Measurements from ENCODE around the gene NCKAP5L. TPM values are rescaled to one million over a fixed set of nuclear protein-coding genes. Genes with fewer than 3 reads are reported as not detected.
A peak's percentile ranks its signal among the peaks of the same experiment; 100 is the strongest.

Gene NCKAP5L
- total and polyA plus RNA-seq, 9 of the 15 experiments (the other 6 are each of a cell fraction or from before 2014, with no cell fraction given) = 0.01 to 14.4 (median 3.7) TPM

DNA sequence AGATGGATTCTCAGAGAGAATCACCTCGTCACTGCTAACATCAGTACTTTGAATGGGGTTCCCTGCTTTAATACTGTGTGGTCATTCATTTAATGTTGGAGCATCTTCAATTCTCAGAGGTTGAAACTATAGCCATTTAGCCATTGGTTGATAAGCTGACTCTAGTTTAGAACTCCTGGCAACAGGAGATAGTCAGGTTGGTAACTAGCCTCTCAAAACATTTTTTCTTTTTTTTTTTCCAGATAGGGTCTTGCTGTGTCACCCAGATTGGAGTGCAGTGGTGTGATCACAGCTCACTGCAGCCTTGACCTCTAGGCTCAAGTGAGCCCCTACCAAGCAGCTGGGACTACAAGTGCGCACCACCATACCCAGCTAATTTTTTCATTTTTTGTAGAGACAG lies 3.5 kb upstream of the NCKAP5L start (continued):
- TF ChIP-seq SRF (CRISPR knock-in tag; IDR thresholded peaks at IDR 0.05) = no peak
- TF ChIP-seq, protein P1, sequence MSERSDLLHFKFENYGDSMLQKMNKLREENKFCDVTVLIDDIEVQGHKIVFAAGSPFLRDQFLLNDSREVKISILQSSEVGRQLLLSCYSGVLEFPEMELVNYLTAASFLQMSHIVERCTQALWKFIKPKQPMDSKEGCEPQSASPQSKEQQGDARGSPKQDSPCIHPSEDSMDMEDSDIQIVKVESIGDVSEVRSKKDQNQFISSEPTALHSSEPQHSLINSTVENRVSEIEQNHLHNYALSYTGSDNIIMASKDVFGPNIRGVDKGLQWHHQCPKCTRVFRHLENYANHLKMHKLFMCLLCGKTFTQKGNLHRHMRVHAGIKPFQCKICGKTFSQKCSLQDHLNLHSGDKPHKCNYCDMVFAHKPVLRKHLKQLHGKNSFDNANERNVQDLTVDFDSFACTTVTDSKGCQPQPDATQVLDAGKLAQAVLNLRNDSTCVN (CRISPR knock-in tag; IDR thresholded peaks at IDR 0.05) = no peak
- TF ChIP-seq ZC3H11A (IDR thresholded peaks at IDR 0.05; ENCODE audit: low read depth, low read length) = no peak
- TF ChIP-seq, protein P2, sequence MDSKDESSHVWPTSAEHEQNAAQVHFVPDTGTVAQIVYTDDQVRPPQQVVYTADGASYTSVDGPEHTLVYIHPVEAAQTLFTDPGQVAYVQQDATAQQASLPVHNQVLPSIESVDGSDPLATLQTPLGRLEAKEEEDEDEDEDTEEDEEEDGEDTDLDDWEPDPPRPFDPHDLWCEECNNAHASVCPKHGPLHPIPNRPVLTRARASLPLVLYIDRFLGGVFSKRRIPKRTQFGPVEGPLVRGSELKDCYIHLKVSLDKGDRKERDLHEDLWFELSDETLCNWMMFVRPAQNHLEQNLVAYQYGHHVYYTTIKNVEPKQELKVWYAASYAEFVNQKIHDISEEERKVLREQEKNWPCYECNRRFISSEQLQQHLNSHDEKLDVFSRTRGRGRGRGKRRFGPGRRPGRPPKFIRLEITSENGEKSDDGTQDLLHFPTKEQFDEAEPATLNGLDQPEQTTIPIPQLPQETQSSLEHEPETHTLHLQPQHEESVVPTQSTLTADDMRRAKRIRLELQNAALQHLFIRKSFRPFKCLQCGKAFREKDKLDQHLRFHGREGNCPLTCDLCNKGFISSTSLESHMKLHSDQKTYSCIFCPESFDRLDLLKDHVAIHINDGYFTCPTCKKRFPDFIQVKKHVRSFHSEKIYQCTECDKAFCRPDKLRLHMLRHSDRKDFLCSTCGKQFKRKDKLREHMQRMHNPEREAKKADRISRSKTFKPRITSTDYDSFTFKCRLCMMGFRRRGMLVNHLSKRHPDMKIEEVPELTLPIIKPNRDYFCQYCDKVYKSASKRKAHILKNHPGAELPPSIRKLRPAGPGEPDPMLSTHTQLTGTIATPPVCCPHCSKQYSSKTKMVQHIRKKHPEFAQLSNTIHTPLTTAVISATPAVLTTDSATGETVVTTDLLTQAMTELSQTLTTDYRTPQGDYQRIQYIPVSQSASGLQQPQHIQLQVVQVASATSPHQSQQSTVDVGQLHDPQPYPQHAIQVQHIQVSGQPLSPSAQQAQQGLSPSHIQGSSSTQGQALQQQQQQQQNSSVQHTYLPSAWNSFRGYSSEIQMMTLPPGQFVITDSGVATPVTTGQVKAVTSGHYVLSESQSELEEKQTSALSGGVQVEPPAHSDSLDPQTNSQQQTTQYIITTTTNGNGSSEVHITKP (IDR thresholded peaks at IDR 0.05; ENCODE audit: partially characterized antibody) = no peak
- TF ChIP-seq ZNF232 (CRISPR knock-in tag; IDR thresholded peaks at IDR 0.05) = no peak
- TF ChIP-seq NEUROD1 (IDR thresholded peaks at IDR 0.05; ENCODE audit: borderline replicate concordance, low read depth, low read length, partially characterized antibody) = no peak
- no peak for TF ChIP-seq RFX7 (CRISPR knock-in tag; IDR thresholded peaks at IDR 0.05)
- no peak for TF ChIP-seq PHB2 (IDR thresholded peaks at IDR 0.05; ENCODE audit: low read depth)
- TF ChIP-seq, protein P3, sequence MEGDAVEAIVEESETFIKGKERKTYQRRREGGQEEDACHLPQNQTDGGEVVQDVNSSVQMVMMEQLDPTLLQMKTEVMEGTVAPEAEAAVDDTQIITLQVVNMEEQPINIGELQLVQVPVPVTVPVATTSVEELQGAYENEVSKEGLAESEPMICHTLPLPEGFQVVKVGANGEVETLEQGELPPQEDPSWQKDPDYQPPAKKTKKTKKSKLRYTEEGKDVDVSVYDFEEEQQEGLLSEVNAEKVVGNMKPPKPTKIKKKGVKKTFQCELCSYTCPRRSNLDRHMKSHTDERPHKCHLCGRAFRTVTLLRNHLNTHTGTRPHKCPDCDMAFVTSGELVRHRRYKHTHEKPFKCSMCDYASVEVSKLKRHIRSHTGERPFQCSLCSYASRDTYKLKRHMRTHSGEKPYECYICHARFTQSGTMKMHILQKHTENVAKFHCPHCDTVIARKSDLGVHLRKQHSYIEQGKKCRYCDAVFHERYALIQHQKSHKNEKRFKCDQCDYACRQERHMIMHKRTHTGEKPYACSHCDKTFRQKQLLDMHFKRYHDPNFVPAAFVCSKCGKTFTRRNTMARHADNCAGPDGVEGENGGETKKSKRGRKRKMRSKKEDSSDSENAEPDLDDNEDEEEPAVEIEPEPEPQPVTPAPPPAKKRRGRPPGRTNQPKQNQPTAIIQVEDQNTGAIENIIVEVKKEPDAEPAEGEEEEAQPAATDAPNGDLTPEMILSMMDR (IDR thresholded peaks at IDR 0.05 in 2 of 3, conservative IDR thresholded peaks at IDR 0.05 in 1 of 3; ENCODE audit: insufficient read depth in 2 of 3, low read depth in 1 of 3, low read length in 3 of 3) = no peak
- no peak for TF ChIP-seq NFE2L1 (tag; IDR thresholded peaks at IDR 0.05; ENCODE audit: borderline replicate concordance, low read depth)
- TF ChIP-seq, protein P4, sequence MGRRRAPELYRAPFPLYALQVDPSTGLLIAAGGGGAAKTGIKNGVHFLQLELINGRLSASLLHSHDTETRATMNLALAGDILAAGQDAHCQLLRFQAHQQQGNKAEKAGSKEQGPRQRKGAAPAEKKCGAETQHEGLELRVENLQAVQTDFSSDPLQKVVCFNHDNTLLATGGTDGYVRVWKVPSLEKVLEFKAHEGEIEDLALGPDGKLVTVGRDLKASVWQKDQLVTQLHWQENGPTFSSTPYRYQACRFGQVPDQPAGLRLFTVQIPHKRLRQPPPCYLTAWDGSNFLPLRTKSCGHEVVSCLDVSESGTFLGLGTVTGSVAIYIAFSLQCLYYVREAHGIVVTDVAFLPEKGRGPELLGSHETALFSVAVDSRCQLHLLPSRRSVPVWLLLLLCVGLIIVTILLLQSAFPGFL (CRISPR knock-in tag; IDR thresholded peaks at IDR 0.05) = peak; percentile 72; the same call in 1 of the 2 replicates
- TF ChIP-seq, protein P5, sequence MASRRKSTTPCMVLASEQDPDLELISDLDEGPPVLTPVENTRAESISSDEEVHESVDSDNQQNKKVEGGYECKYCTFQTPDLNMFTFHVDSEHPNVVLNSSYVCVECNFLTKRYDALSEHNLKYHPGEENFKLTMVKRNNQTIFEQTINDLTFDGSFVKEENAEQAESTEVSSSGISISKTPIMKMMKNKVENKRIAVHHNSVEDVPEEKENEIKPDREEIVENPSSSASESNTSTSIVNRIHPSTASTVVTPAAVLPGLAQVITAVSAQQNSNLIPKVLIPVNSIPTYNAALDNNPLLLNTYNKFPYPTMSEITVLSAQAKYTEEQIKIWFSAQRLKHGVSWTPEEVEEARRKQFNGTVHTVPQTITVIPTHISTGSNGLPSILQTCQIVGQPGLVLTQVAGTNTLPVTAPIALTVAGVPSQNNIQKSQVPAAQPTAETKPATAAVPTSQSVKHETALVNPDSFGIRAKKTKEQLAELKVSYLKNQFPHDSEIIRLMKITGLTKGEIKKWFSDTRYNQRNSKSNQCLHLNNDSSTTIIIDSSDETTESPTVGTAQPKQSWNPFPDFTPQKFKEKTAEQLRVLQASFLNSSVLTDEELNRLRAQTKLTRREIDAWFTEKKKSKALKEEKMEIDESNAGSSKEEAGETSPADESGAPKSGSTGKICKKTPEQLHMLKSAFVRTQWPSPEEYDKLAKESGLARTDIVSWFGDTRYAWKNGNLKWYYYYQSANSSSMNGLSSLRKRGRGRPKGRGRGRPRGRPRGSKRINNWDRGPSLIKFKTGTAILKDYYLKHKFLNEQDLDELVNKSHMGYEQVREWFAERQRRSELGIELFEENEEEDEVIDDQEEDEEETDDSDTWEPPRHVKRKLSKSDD (conservative IDR thresholded peaks at IDR 0.05; ENCODE audit: low read length) = no peak
- TF ChIP-seq RHOXF2B (CRISPR knock-in tag; conservative IDR thresholded peaks at IDR 0.05) = no peak
- no peak for TF ChIP-seq HNRNPH1 (optimal IDR thresholded peaks at IDR 0.05; ENCODE audit: low read depth, low read length)
- TF ChIP-seq, protein P6, sequence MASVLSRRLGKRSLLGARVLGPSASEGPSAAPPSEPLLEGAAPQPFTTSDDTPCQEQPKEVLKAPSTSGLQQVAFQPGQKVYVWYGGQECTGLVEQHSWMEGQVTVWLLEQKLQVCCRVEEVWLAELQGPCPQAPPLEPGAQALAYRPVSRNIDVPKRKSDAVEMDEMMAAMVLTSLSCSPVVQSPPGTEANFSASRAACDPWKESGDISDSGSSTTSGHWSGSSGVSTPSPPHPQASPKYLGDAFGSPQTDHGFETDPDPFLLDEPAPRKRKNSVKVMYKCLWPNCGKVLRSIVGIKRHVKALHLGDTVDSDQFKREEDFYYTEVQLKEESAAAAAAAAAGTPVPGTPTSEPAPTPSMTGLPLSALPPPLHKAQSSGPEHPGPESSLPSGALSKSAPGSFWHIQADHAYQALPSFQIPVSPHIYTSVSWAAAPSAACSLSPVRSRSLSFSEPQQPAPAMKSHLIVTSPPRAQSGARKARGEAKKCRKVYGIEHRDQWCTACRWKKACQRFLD (CRISPR knock-in tag; IDR thresholded peaks at IDR 0.05) = no peak
- no peak for TF ChIP-seq MIER1 (IDR thresholded peaks at IDR 0.05; ENCODE audit: low read depth)

Data from K562 (cell line).